ENCODE measurements around the gene HARS1.
"Not testable (repeated sequence)": the region's sequence is repeated elsewhere in the genome, so short reads cannot be mapped to it uniquely, and the experiment has no call there.

Gene HARS1, protein sequence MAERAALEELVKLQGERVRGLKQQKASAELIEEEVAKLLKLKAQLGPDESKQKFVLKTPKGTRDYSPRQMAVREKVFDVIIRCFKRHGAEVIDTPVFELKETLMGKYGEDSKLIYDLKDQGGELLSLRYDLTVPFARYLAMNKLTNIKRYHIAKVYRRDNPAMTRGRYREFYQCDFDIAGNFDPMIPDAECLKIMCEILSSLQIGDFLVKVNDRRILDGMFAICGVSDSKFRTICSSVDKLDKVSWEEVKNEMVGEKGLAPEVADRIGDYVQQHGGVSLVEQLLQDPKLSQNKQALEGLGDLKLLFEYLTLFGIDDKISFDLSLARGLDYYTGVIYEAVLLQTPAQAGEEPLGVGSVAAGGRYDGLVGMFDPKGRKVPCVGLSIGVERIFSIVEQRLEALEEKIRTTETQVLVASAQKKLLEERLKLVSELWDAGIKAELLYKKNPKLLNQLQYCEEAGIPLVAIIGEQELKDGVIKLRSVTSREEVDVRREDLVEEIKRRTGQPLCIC

DNA sequence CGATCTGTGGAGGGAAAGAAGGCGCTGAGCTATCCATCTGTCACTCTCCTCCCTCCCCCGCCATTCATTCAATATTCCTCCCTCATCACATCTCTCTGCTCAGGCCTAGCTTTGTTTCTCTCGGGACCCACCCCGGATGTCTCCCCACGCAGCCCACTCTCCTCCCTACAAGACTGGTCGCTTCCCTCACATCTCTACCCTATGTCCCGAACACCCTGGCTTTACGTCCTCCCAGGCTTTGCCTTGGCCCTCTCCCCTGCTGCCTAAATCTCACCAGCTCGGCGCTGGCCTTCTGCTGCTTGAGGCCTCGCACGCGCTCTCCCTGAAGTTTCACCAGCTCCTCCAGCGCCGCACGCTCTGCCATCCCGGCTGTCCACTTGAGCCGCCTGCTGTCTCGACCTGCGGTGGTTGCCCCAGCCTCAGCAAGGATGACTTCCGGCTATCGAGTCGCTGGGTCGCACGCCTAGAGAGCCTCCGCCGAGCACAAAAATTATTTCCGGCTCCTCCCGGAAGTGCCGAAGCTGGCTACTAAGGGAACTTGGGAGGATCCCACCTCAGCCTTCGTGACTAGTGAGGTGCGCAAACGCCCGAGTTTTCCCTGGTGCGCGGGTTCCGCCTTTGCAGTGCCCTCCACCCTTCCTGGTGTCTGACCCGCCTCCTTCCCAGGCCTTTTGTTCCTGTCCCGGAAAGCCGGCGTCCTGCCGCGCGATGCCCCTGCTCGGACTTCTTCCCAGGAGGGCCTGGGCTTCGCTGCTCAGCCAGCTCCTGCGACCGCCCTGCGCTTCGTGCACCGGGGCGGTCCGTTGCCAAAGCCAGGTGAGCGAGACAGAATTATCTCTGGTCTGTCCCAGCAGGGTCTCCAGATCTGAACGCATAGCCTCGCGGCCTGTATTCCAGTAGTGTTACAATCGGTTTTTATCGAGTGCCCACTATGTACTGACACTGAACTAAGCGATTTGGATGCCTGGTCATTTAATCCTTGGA is at the start of gene HARS1, which contains the start of gene HARS2:
Gene HARS1 (minus strand): TSS at position 430 of the 984 bp plus-strand sequence. CDS start 66 bp downstream, at position 364.
Gene HARS2 (plus strand): TSS at position 515 of the 984 bp plus-strand sequence. CDS start 194 bp downstream, at position 709.
- DNase-seq = peak; percentile 97

DNA sequence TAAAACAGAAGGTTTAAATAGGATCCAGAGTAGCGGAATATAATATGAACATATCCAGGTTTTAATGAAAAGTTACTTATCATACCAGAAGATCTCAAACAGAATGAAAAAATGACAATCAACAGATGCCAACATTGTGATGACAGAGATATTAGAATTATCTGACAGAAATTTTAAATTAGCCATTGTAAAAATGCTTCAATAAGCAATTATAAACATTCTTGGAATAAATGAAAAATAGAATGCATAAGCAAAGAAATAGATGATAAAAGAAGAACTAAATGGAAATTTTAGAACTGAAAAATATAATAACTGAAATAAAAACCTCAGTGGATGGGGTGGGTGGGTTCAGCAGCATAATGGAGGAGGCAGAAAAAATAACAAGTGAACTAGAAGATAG is 46.3 kb upstream of the HARS1 start:
- no peak for DNase-seq

DNA sequence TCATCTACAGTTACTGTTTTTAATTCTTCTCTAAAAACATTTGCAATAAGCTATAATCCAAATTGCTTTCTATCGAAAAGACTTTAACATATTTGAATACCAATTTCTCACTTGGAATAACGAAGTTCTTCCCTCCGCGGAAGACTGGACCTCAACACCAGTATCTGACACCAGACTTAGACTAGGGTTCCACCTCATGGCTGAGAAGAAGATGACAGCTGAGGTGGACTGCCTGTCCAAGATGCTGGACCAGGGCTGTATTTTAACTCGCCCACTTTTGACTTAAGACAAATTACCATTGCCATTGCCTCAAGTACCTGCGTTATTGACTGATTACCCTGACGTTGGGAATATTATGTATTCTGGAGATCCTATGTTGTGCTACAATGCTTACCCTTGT is 43.2 kb upstream of the HARS1 start:
- DNase-seq = no peak

DNA sequence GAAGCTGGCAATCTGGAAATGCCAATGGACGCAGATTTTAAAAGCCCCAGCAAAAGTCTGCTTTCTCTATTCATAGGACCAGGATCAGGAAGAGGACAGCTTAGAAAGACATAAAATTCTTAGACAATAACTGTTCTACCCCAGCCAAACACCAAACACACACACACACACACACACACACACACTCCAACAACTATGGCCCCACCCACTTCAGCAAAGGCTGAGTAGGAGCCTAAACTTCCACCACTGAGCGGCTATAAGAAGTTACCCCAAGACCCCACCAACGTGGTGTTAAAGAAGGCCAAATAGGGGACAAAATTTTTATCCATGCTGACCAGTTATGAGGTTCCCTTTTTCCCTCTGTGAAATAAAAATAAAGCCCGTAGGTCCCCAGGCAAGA is 41.9 kb upstream of the HARS1 start:
- no peak for DNase-seq

DNA sequence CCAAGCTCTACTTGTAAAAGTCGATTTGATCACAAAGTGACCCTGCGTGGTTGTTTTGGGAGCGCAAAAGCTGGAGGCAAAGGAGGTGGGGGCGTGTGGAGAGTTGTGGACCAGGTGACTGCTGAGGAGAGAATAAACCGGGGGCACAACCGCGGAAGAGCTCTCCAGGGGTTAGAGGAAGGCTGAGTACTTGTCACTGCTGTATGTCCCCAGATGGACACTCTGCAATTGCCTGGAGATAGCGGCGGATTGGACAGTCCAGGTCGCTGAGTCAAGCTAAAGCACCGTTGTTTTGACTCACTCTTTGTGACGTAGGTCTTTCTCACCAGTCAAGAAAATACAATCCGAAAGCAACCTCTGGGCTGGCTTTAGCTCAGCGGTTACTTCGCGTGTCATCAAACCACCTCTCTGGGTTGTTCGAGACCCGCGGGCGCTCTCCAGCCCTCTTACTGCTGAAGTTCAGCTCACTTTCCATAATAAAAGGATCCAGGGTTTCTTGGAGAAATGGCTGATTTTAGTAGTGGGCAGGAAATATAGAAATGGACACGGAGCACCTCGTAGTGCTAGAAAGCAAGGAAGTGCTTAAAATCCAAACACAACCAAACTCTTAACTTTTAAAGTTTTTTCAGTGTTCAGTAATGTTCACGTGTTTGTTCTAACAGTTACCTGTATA is 34.8 kb upstream of the HARS1 start:
- DNase-seq = peak; percentile 98

DNA sequence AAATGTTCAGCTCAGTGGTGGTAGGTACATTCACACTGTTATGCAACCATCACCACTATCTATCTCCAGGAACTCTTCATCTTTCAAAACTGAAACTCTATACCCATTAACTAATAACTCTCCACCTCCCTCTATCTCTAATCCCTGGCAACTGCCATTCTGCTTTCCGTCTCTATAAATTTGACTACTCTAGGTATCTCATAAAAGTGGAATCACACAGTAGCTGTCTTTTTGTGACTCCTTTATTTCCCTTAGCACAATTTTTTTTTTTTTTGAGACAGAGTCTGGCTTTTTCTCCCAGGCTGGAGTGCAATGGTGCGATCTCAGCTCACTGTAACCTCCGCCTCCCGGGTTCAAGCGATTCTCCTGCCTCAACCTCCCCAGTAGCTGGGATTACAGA is 30.2 kb upstream of the HARS1 start:
- DNase-seq = not testable (repeated sequence)

DNA sequence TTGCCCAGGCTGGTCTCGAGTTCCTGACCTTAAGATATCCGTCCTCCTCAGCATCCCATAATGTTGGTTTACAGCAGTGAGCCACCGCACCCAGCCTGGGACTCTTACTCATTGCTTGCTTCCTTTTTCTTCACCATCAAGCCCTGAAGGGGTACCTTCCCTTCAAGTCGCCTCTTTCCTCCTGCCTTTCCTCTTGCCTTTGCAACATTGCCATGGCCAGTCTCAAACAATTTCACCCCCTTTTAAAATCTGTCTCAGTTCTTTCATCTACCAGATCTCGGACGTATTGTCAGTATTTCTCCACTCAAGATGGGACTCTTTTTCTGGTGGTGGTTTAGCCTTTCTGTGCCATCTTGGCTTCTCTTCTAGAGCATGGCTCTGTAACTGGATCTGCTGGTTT is 29.6 kb upstream of the HARS1 start:
- not testable (repeated sequence) for DNase-seq

DNA sequence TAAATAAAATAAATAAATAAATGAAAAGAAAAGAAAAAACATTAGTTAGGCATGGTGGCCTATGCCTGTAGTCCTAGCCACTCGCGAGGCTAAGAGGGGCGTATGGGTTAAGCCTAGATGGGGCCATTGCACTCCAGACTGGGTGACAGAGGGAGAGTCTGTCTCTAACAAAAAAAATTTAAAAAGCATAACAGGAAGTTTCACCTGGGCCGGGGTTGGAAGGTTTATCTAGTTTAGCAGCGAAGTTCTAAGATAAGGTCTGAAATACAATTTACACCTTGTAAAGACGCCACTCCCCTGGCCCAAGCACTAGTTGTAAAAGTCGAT is 27.1 kb upstream of the HARS1 start:
- DNase-seq = no peak

DNA sequence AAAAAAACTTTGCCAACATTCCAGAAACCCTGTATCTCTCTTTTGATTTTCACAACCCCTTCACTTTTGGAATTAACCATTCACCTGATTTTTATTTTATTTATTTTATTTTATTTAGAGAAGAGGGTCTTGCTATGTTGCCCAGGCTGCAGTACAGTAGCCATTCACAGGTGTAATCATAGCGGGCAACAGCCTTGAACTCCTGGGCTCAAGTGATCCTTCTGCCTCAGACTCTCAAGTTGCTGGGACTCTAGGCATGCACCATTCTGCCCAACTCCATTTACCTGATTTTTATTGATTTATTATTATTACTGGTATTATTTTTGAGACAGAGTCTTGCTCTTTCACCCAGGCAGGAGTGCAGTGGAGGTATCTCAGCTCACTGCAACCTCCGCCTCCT is 25.1 kb upstream of the HARS1 start:
- DNase-seq = not testable (repeated sequence)

DNA sequence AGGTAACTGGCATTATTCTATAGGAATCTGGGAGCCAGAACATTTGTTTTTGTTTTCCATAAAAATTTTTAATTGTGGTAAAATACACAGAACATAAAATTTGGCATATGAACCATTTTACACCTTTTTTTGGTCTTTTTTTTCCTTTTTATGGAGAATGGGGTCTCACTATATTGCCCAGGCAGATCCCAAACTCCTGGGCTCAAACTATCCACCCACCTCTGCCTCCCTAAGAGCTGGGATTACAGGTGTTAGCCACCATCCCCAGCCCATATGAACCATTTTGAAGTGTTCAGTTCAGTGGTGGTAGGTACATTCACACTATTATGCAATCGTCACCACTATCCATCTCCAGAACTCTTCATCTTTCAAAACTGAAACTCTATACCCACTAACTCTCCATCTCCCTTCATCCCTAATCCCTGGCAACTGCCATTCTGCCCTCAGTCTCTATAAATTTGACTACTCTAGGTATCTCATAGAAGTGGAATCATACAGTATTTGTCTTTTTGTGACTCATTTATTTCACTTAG is 22.5 kb upstream of the HARS1 start:
- no peak for DNase-seq

DNA sequence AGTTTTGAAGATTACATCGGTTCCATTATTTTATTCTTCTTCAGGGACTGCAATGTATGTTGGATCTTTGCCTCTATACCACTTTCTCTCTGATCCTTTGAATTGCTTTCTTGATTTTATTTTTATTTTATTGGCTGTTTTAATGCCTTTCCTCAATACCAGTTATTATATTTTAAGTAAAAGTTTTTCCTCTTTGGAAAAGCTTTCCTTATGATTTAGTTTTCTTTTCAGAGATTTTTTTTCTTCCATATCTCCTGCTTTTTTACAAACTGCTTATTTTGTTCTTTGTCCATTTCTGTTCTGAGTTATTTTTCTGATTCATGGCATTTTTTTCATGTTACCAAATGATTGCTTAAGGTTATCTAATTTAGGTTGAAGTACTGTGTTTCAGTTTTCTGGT is 20.6 kb upstream of the HARS1 start:
- DNase-seq = no peak

DNA sequence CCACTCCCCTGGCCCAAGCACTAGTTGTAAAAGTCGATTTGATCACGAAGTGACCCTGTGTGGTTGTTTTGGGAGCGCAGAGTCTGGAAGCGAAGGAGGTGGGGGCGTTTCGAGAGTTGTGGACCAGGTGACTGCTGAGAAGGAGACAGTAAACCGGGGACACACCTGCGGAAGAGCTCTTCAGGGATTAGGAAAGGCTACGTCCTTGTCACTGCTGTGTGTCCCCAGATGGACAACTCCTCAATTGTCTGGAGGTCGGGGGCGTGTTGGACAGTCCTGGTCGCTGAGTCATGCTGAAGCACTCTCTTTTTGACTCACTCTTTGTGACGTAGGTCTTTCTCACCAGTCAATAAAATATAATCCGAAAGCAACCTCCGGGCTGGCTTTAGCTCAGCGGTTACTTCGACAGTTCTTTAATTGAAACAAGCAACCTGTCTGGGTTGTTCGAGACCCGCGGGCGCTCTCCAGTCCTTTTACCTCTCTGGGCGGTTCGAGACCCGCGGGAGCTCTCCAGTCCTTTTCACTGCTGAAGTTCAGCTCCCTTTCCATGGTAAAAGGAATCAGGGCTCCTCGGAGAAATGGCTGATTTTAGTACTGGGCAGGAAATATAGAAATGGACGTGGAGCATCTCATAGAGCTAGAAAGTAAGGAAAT is 19.9 kb upstream of the HARS1 start:
- DNase-seq = peak; percentile 99

DNA sequence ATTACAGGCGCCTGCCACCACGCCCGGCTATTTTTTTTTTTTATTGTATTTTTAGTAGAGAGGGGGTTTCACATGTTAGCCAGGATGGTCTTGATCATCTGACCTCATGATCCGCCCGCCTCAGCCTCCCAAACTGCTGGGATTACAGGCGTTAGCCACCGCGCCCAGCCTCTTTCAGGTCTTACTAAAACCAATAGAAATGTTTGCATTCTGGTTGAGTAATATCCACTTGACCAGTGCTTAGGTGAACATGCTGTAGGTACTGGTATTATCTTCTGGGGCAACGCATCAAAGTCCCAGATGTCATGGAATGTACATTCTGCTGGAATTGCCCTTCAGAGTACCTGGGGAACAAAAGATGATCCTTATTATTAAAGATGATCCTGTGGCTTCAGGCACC is 17.6 kb upstream of the HARS1 start:
- not testable (repeated sequence) for DNase-seq

DNA sequence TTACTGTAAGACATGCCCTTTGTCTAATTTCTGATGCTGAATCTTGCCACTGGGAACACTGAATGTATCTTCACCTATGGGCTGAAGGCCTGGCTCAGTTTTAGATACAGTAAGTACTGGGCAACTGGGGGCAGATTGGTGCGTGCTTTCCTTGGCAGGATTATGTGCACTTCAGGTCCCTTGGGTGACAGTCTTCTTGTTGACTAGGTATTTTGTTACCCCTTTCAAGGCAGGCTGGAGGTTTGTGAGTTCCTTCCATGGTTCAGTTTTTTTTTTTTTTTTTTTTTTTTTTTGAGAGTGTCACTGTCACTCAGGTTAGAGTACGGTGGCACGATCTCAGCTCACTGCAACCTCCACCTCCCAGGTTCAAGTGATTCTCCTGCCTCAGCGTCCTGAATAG is 16.6 kb upstream of the HARS1 start:
- no peak for DNase-seq

DNA sequence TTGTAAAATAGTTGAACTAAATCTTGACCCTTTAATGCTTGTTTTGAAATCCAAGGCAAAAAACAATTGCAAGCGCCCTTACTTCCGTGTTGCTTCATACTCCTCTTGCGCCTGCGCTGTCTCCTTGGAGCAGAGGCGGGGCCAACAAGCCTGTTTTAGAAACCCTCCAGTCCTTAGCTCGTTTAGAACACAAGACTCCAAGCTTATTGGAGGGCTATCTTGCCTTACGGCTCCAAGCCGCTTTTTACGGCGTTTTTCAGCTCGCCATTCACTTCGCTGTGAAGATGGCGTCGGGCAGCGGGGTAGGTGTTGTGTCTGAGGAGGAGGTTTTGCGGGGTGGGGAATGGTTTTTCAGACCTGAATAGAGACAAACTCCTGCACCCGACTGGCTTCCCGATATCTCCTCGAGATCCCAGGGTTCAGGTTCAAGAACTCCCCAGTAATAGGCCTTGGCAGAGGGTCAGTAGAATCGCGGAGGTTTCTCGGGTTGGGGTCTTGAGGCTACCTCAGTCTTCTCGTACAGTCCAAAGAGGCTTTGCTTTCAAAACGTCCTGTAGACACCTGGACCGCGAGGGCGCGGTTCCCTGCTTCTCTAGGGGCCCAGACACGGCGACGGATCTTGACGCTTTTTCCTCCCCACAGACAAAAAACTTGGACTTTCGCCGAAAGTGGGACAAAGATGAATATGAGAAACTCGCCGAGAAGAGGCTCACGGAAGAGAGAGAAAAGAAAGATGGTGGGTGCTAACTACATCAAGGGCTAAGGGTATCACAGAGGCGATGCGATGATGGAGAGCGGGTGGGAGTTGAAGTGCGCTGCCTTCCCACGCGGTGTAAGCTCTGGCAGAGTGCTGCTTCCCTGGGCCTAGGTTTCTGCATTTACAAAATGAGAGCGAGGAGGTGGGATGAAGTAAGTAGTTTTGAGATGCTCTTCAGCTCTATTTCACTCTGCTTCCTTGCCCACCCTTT is 9.3 kb upstream of the HARS1 start, which contains the start of gene ZMAT2:
Gene ZMAT2 (plus strand): TSS at position 271 of the 968 bp plus-strand sequence. CDS start 14 bp downstream, at position 285.
- DNase-seq = peak; percentile 98

DNA sequence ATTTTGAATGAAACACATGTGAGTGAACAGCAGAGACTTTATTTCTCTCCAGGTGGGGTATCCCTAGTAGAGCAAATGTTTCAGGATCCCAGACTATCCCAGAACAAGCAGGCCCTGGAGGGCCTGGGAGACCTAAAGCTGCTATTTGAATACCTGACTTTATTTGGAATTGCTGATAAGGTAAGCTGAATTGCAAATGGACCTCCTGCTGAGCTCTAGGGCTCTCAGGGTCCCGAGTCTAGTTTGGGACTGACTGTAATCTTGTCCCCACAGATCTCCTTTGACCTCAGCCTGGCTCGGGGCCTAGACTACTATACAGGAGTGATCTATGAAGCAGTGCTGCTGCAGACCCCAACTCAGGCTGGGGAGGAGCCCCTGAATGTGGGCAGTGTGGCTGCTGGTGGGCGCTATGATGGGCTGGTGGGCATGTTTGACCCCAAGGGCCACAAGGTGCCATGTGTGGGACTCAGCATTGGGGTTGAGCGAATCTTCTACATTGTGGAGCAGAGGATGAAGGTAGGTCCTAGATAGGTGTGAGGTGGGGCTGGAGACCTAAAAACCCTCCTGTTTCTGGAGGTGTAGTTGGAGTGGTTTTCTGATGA is 5.8 kb upstream of the HARS1 start:
- no peak for DNase-seq

DNA sequence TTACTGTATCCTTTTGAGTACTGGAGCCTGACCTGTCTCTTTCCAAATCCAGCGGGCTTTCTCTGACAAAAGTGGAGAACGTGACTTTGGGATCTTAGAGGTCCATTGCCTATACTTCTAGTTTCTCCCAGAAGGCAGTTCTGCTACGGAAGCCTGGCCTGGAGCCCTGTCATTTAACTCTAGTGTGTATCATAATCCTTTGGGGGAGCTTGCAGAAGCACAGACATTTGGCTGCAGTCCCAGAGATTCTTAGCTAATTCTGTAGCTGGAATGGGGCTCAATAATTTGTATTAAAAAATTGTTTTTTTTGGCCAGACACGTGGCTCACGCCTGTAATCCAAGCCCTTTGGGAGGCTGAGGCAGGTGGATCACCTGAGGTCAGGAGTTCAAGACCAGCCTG is 3.1 kb upstream of the HARS1 start:
- no peak for DNase-seq

DNA sequence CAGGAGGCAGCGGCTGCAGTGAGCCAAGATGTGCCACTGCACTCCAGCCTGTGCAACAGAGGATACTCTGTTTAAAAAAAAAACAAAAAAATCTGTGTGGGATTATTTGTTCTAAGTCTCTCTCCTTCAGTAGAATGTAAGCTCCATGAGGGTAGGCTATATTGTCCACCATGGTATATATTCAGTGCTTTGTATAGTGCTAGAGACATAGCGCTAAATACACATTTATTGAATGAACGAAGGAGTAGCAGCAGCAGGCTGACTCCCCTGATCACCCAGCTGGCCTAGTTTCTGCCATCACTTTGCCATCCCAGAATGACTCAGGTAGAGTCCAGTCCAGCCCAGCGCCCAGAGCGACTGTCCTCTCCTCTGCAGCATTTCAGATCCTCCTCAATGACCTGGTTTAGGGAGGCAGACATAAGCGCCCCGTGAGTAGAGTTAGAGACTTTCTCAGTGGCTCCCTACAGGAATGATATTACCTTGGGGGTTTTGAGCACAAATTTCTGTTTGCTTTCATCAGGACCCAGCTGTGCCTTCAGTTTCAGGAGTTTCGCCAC is 716 bp downstream of the HARS1 start:
- DNase-seq = no peak

DNA sequence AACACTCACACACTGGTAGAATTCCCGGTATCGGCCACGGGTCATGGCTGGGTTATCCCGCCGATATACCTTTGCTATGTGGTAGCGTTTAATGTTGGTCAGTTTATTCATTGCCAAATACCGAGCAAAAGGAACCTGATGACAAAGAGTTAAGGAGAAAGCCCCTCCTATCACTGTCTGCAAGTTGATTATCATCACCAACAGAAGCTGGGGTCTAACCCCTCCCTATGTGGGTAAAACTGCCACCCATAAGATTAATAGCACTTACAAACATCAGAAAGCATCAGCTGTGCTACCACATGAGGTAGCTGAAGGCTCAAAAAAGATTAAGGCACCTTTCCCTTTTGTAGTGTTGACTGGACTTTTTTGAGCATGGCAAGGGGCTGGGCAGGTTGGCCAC is 12.2 kb downstream of the HARS1 start:
- no peak for DNase-seq

DNA sequence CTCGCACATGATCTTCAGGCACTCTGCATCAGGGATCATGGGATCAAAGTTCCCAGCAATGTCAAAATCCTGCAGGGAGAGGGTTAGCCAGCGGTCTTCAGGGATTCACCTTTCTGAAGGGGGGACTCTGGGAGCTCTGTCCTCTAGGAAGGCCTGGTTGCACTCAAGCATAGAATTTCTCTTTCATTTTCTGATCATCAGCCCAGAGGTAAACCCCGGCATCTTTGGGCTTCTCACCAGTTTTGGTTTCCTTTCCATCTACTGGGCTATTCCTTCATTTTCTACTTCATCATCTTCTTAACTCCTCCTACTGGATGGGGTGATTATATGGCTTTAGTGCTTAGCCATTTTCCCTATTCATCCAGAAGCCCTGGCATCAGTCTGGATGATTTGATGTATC is 13.2 kb downstream of the HARS1 start:
- no peak for DNase-seq
